HG03439 (cell line): ENCODE data around the gene LYPD6.

Experiments
- ATAC-seq: cut with Tn5 transposase; IDR thresholded peaks from one replicate; pipeline ENCODE4 v1.9.1; 2021; ENCODE audit warnings: mild to moderate bottlenecking, moderate library complexity; ENCODE audit not compliant: unreplicated experiment

LYPD6 gene

DNA sequence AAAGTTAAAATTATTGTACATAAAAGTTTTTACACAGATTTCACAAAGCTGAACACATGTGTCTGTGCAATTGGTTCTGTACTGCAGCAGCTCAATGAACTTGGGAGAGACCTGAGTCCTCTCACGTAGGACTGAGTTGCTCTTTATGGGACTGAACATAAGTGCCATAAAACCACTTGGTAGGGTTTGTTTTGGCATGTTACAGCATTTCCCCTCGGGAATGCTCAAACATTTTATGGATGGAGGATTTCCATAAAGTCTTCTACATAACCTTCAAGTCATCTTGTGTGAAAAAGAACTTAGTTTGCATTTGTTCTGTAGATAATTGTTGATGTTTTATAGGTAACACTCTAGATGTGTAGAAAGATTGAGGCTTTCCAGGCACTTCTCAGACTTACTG lies 15.9 kb downstream of the LYPD6 start:
- ATAC-seq, result no peak

- no peak for ATAC-seq
These were observed 17.9 kb downstream of the LYPD6 start for GRCh38 chr2:149348291-149348690.

DNA sequence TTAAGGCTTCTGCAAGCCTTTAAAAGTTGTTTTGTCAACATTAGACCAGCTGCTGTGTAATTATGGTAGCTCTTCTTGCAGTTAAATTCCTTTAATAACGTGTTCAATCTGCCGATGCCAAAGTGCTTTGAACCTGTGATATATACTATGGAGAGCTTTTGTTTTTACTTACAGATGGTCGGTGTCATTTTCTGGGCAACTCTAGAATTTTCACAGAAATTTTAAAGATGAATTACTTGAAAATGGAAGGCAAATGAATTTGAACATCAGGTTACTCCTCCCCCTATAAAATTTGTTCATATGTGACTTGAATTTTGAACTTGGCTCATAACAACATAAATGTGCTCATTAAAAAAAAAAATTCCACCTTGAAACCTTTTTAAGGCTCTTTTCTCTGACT lies 23.0 kb downstream of the LYPD6 start:
- ATAC-seq, result no peak

GRCh38 chr2:149355716-149356422 lies 25.5 kb downstream of the LYPD6 start:
- no peak for ATAC-seq

- ATAC-seq, result no peak
These were observed 26.7 kb downstream of the LYPD6 start for GRCh38 chr2:149357058-149357457.

DNA sequence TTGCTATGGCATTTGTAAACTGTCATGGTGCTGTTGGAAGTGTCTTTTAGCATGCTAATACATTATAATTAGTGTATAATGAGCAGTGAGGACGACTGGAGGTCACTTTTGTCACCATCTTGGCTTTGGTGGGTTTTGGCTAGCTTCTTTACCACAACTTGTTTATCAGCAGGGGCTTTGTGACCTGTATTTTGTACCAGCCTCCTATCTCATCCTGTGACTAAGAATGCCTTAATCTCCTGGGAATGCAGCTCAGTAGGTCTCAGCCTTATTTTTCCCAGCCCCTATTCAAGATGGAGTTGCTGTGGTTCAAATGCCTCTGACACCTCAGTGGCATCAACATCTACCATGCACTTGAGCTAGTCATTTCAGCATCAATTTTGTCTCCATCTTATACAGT lies 29.7 kb downstream of the LYPD6 start:
- no peak for ATAC-seq

GRCh38 chr2:149363958-149364357 lies 33.6 kb downstream of the LYPD6 start:
- ATAC-seq, result no peak

DNA sequence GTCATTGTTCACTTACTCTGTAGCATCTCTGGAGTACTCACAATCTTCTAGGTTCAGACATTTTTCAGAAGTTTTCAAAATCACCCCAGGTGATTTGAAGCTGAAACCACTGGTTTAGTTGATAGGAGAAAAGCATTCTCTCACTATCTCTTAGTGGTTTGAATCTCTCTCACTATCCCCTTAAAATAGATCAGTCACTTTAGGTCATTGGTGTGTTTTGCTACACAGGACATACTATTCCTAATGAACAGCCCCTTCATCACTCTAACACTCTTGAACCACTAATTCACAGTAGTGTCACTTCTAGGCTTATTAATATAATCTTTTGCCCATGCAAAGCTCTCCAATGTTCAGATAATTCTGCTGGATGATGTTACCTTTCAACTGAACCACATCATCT lies 34.5 kb downstream of the LYPD6 start:
- ATAC-seq, result no peak

- ATAC-seq, result no peak
These were observed 35.7 kb downstream of the LYPD6 start for GRCh38 chr2:149365931-149366583.

- no peak for ATAC-seq
These were observed 39.8 kb downstream of the LYPD6 start for GRCh38 chr2:149370061-149370775.

DNA sequence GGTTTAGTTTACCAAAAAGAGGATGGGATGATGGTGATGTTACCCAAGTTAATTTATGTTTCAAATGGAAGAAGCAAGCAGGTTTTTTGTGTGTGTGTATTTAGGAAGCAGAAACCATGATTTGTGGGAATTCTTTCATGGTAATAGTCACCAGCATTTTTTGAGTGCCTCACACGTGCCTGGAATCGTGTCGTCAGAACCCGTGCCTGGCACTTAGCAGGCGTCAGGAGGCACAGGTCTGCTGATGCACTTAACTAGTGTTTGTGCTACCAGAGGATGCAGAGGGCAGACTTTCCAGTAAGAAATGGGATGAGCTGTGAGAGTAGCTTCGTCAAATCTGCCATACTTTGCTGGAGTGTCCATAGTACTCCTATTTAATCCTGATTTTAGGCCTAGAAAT lies 41.1 kb downstream of the LYPD6 start:
- ATAC-seq, result no peak

- ATAC-seq, result no peak
These were observed 45.5 kb downstream of the LYPD6 start for GRCh38 chr2:149375801-149376361.

DNA sequence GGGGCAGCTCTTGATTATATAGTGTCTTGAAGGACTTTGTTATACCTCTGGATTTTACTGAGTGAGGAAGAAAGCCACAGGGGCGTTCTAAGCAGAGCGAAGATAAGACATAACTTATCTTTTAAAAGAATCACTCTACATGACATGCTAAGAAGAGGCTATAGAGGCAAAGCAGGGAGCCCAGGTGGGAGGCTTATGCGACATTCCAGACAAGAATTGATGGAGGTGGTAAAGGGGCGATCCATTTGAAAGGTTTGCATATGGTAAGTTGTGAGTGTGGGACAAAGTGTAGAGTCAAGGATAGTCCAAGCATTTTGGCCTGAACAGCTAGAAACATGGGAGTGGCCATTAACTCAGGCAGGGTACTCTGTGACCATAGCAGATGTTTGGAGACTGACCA lies 49.8 kb downstream of the LYPD6 start:
- ATAC-seq, result no peak

GRCh38 chr2:149383340-149383739 lies 53.0 kb downstream of the LYPD6 start:
- ATAC-seq, result no peak

DNA sequence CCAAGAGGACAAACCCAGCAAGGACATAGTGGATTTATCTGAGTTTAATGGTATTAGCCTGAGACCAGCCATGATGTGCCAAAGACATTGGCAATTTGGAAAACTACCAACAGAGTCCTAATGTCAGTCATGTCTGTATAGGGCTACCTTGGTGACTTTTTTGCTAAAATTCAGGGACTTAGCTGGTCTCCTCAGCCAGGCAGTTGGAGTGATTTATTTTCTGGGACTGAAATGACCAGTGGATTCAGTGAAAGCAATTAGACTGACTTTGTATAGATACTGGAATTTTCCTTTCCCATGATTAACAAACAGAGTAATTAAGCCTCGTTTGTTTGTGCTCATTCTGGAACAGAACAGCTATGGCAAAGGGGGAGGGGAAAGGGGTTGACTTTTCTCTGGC lies 55.0 kb downstream of the LYPD6 start:
- no peak for ATAC-seq

GRCh38 chr2:149387411-149387810 lies 57.0 kb downstream of the LYPD6 start:
- ATAC-seq, result no peak

GRCh38 chr2:149388120-149388816 lies 57.9 kb downstream of the LYPD6 start:
- ATAC-seq, result no peak

DNA sequence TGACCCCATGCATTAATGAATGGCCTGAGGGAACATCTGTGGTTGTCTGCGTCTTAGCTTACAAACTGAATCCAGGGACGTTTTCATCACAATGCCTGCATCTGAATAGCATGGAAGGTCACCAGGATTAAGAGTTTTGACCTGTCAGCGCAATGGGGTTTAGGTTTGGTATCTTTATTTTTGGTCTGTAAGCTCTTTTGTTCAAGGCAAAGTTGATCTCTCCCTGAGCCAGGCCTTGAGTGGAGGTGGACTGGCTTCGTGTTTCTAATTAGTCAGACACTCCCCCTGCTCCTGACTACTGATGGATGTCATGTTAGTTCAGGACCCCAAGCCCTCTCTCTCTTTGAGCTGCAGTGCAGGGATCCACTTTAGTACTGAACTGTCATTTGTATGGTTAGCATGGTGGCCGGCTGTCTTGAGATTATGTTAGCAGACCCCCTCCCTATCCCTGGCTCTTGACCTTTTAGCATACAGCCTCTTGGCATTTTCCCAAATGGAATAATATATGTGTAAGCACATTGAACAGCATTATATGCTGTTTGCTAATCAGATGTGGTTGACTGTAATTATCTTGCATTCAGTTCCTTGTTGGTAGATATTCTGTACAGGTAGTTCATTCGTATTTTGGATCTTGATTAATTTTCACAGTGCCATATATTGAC lies 59.2 kb downstream of the LYPD6 start:
- ATAC-seq, result no peak

GRCh38 chr2:149393614-149394013 lies 63.2 kb downstream of the LYPD6 start:
- no peak for ATAC-seq

DNA sequence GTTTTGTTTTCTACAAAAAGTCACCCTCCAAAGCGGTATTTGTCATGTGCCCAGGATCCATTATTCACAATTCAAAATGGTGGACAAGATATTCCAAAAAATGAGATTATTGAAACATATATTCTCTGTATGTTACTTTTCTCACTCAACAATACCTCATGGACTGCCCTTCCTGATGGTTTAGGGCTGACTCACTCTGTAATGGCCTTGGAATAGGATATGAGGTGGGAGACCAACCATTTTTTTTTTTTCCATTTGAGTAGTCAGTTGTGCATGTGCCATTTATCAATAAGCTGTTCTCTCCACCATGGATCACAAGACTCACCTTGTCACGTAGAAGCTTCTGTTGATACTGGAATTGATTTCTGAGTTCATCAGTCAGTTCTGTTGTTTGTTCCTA lies 64.5 kb downstream of the LYPD6 start:
- ATAC-seq, result no peak
